CD14-positive monocyte (primary cell): Measurements from ENCODE around the gene CNIH1. TPM values are rescaled to one million over a fixed set of nuclear protein-coding genes. Genes with fewer than 3 reads are reported as not detected.

Experiments
- DNase-seq, 3 donors: peaks; one replicate each; pipeline ENCODE4 v3.0.0-alpha.2; 2011 to 2022
- H2AFZ ChIP-seq: 2 replicates; pipeline ENCODE4 v1.6.0; 2012; ENCODE audit warnings: mild to moderate bottlenecking, low read depth, low read length, inconsistent platforms; ENCODE audit not compliant: insufficient read depth, poor library complexity, severe bottlenecking
- H3K27ac ChIP-seq, 2 donors: 1 replicate in 1 of 2; 2 replicates in 1 of 2; pipeline ENCODE4 v1.5.1; 2012 to 2013; ENCODE audit warnings: low read length in 2 of 2, control low read depth in 1 of 2, inconsistent platforms in 1 of 2, low read depth in 1 of 2, mild to moderate bottlenecking in 1 of 2
- H3K27me3 ChIP-seq, 2 donors: one replicate each; pipeline versions ENCODE4 v1.6.0 to v1.6.1; 2011 to 2013; ENCODE audit warnings: low read length in 2 of 2; ENCODE audit not compliant: control insufficient read depth in 2 of 2, insufficient read depth in 2 of 2
- H3K36me3 ChIP-seq, 2 donors: replicated peaks in 1 of 2; 1 replicate in 1 of 2; 2 replicates in 1 of 2; pipeline versions ENCODE4 v1.5.1 to v1.6.1; 2012 to 2013; ENCODE audit warnings: low read length in 2 of 2, control low read depth in 1 of 2, inconsistent platforms in 1 of 2, mild to moderate bottlenecking in 1 of 2; ENCODE audit not compliant: insufficient read depth in 2 of 2, control insufficient read depth in 1 of 2
- H3K4me1 ChIP-seq, 2 donors: 1 replicate in 1 of 2; 2 replicates in 1 of 2; pipeline versions ENCODE4 v1.5.1 to v1.6.1; 2012 to 2013; ENCODE audit warnings: low read length in 2 of 2, control low read depth in 1 of 2, inconsistent platforms in 1 of 2, mild to moderate bottlenecking in 1 of 2, moderate library complexity in 1 of 2; ENCODE audit not compliant: insufficient read depth in 2 of 2, control insufficient read depth in 1 of 2
- H3K4me2 ChIP-seq: replicated peaks from 2 replicates; pipeline ENCODE3; 2012; ENCODE audit warnings: low read length, moderate library complexity, mild to moderate bottlenecking; ENCODE audit not compliant: poor library complexity, severe bottlenecking; ENCODE audit errors: extremely low read depth
- H3K4me3 ChIP-seq, 3 experiments: fragments of 200-600 bp in 1 of 3; sonication (generic) in 1 of 3; replicated peaks in 1 of 3; 1 replicate in 2 of 3; 2 replicates in 1 of 3; pipeline ENCODE4 v1.5.1; 2011 to 2013; ENCODE audit warnings: low read length in 3 of 3, mild to moderate bottlenecking in 3 of 3, control low read depth in 2 of 3, low read depth in 2 of 3, inconsistent platforms in 1 of 3, moderate library complexity in 1 of 3
- H3K79me2 ChIP-seq: 2 replicates; pipeline ENCODE4 v1.6.0; 2012; ENCODE audit warnings: mild to moderate bottlenecking, control low read depth, inconsistent platforms, low read length, moderate library complexity; ENCODE audit not compliant: insufficient read depth
- H3K9ac ChIP-seq: 2 replicates; pipeline ENCODE4 v1.6.0; 2017; ENCODE audit warnings: low read length, mild to moderate bottlenecking; ENCODE audit not compliant: insufficient read depth, poor library complexity, severe bottlenecking
- H3K9me3 ChIP-seq, 2 donors: replicated peaks in 1 of 2; 1 replicate in 1 of 2; 2 replicates in 1 of 2; pipeline versions ENCODE4 v1.5.1 to v1.6.1; 2012 to 2013; ENCODE audit warnings: low read length in 2 of 2, control low read depth in 1 of 2; ENCODE audit not compliant: control insufficient read depth in 1 of 2, insufficient read depth in 1 of 2
- H4K20me1 ChIP-seq: 2 replicates; pipeline ENCODE4 v1.6.0; 2012; ENCODE audit warnings: mild to moderate bottlenecking, low read length, control low read depth, moderate library complexity; ENCODE audit not compliant: insufficient read depth
- H3K27ac Mint-ChIP-seq, 7 donors: one replicate each; pipeline ENCODE4 v1.8.0; 2020; ENCODE audit warnings: mild to moderate bottlenecking in 7 of 7, mixed read lengths in 7 of 7, moderate library complexity in 6 of 7, inconsistent platforms in 2 of 7
- H3K27me3 Mint-ChIP-seq, 3 donors: one replicate each; pipeline ENCODE4 v1.8.0; 2021 to 2022; ENCODE audit warnings: low read depth in 3 of 3, mild to moderate bottlenecking in 3 of 3, mixed read lengths in 3 of 3, moderate library complexity in 3 of 3, inconsistent platforms in 1 of 3
- H3K36me3 Mint-ChIP-seq, 2 donors: one replicate each; pipeline ENCODE4 v1.8.0; 2020; ENCODE audit warnings: mixed read lengths in 2 of 2, inconsistent platforms in 1 of 2, mild to moderate bottlenecking in 1 of 2
- H3K4me1 Mint-ChIP-seq: one replicate; pipeline ENCODE4 v1.8.0; 2020; ENCODE audit warnings: mild to moderate bottlenecking, mixed read lengths
- H3K4me3 Mint-ChIP-seq, 2 donors: one replicate each; pipeline ENCODE4 v1.8.0; 2020; ENCODE audit warnings: mild to moderate bottlenecking in 2 of 2, mixed read lengths in 2 of 2, moderate library complexity in 1 of 2
- H3K9me3 Mint-ChIP-seq, 7 donors: one replicate each; pipeline ENCODE4 v1.8.0; 2020 to 2022; ENCODE audit warnings: mixed read lengths in 7 of 7, mild to moderate bottlenecking in 6 of 7, moderate library complexity in 6 of 7, inconsistent platforms in 2 of 7
- WGBS: methylation state at CpG from one replicate; pipeline ENCODE4 v1.1.5; 2013; ENCODE audit warnings: missing lambda C conversion rate; ENCODE audit not compliant: insufficient coverage; 5-methylcytosine and 5-hydroxymethylcytosine counted together
- intact Hi-C, 2 donors: fragments of 100-400 bp; cut with micrococcal nuclease; formaldehyde crosslinking; loops; one replicate each; pipeline versions ENCODE4 v1.15.0 to v1.15.1; 2023
- polyA plus RNA-seq, 3 donors: library from polyadenylated mRNA; depleted of rRNA in 1 of 3; unstranded in 2 of 3; stranded (reverse) in 1 of 3; fragments of 300-500 nt in 2 of 3; fragments of >200 nt in 1 of 3; fragmentation: Illumina TruSeq in 2 of 3; gene quantifications; 1 replicate in 2 of 3; 2 replicates in 1 of 3; pipeline ENCODE4 v1.2.3, GENCODE V29; 2012 to 2021
- TF ChIP-seq, protein P1 (sequence below): fragments of 200-600 bp; IDR thresholded peaks from one replicate; pipeline ENCODE4 v1.8.0; 2022; ENCODE audit warnings: antibody characterized with exemption, mild to moderate bottlenecking

The CNIH1 gene
- polyA plus RNA-seq, 3 donors, result 109 to 162 (median 138) TPM

DNA sequence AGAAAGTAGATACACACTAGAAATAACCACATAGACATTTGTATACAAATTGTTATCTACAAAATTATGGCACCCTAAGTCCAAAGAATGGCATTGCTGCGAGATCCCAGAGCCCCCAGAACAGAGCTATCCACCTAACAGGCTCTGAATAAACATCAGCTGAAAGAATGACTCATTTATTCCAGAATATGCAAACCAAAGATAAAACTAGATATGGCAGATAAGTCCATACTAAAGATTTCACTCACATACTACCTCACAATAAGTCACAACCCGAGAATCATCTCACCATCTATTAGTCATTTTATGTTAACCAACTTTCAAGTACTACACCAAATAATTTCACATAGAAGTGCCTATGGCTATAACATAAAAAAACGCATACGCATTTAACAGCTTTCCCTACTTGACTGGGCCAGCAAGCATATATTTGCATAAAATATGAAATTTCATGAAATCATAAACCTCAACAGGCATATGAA lies 5.6 kb downstream of the CNIH1 start:
- H3K27ac ChIP-seq, result peak overlapping the region in 1 of 2 donors; percentile 40
- no peak overlapping the region for H3K9ac ChIP-seq
- intact Hi-C loops, result no loop called here
- peaks cover 27 to 40% of the 10 kb centered on the region in 2 donors for H3K36me3 ChIP-seq
- no peak for DNase-seq
- H3K27ac Mint-ChIP-seq, result peak overlapping the region in 2 of 7 donors; percentile 22 to 55
- H3K4me1 Mint-ChIP-seq, result peaks cover 44% of the 10 kb centered on the region
- no peaks in the 10 kb centered on the region for H3K27me3 Mint-ChIP-seq
- H3K4me2 ChIP-seq, result no peak overlapping the region
- TF ChIP-seq, protein P1, sequence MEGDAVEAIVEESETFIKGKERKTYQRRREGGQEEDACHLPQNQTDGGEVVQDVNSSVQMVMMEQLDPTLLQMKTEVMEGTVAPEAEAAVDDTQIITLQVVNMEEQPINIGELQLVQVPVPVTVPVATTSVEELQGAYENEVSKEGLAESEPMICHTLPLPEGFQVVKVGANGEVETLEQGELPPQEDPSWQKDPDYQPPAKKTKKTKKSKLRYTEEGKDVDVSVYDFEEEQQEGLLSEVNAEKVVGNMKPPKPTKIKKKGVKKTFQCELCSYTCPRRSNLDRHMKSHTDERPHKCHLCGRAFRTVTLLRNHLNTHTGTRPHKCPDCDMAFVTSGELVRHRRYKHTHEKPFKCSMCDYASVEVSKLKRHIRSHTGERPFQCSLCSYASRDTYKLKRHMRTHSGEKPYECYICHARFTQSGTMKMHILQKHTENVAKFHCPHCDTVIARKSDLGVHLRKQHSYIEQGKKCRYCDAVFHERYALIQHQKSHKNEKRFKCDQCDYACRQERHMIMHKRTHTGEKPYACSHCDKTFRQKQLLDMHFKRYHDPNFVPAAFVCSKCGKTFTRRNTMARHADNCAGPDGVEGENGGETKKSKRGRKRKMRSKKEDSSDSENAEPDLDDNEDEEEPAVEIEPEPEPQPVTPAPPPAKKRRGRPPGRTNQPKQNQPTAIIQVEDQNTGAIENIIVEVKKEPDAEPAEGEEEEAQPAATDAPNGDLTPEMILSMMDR, result no peak
- H3K4me1 ChIP-seq, result peaks cover 11 to 25% of the 10 kb centered on the region in 2 donors
- WGBS, result 93% methylated on average over 2 of the region's 4 CpGs
- no peak overlapping the region for H2AFZ ChIP-seq
- H3K9me3 Mint-ChIP-seq, result no peaks in the 10 kb centered on the region
- H3K4me3 Mint-ChIP-seq, result no peak overlapping the region
- H3K9me3 ChIP-seq, result no peaks in the 10 kb centered on the region
- H3K27me3 ChIP-seq, result no peaks in the 10 kb centered on the region
- H3K36me3 Mint-ChIP-seq, result peaks cover 30 to 50% of the 10 kb centered on the region in 2 donors
- peaks cover 46% of the 10 kb centered on the region for H4K20me1 ChIP-seq
- H3K4me3 ChIP-seq, result no peak overlapping the region
- H3K79me2 ChIP-seq, result peaks cover 94% of the 10 kb centered on the region

DNA sequence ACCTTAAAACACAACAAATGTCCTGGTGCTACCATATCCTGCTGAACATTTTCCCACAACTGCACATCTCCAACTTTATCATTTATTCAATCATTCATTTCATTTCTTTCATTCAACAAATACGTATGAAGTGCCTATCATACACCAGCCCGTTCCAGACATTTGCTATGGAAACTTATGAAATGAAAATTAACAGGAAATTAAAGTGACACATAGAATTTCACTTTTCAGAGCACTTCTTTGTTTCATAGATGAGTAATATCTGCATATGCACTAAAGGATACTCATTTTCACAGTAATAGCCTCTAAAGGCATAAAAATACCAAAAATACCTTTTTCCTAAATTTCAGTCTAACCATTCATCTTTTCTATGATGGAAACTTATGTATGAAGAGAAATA lies 12.6 kb downstream of the CNIH1 start:
- peaks cover 29% of the 10 kb centered on the region for H3K79me2 ChIP-seq

More for the DNA sequence above, 12.6 kb downstream of the CNIH1 start:
- Mint-ChIP-seq H3K9me3 (peaks cover 0 to 1% (median 0%) of the 10 kb centered on the region in 7 donors), H3K4me1 (no peaks in the 10 kb centered on the region), H3K4me3 (no peak overlapping the region), H3K27ac (no peak overlapping the region), H3K36me3 (peaks cover 70 to 72% of the 10 kb centered on the region in 2 donors), H3K27me3 (no peaks in the 10 kb centered on the region)
- WGBS, result no CpG with 5 or more reads among the region's 2 CpGs
- Histone ChIP-seq H3K27ac (no peak overlapping the region), H3K9ac (no peak overlapping the region), H3K4me2 (no peak overlapping the region), H3K27me3 (no peaks in the 10 kb centered on the region), H2AFZ (no peak overlapping the region), H3K9me3 (no peaks in the 10 kb centered on the region), H3K36me3 (peaks cover 74 to 94% of the 10 kb centered on the region in 2 donors), H3K4me1 (no peaks in the 10 kb centered on the region), H3K4me3 (no peak overlapping the region), H4K20me1 (peaks cover 6% of the 10 kb centered on the region)
- TF ChIP-seq, protein P1, result no peak
- no peak for DNase-seq
- intact Hi-C loops, result no loop called here
